Fibroblast of skin of right quadriceps (primary cell): ENCODE data around the gene TNPO3.
"Not testable (repeated sequence)": the region's sequence is repeated elsewhere in the genome, so short reads cannot be mapped to it uniquely, and the experiment has no call there.

Source experiments
- DNase-seq: peaks from one replicate; pipeline ENCODE4 v3.0.0-alpha.2; 2013

Gene TNPO3

DNA sequence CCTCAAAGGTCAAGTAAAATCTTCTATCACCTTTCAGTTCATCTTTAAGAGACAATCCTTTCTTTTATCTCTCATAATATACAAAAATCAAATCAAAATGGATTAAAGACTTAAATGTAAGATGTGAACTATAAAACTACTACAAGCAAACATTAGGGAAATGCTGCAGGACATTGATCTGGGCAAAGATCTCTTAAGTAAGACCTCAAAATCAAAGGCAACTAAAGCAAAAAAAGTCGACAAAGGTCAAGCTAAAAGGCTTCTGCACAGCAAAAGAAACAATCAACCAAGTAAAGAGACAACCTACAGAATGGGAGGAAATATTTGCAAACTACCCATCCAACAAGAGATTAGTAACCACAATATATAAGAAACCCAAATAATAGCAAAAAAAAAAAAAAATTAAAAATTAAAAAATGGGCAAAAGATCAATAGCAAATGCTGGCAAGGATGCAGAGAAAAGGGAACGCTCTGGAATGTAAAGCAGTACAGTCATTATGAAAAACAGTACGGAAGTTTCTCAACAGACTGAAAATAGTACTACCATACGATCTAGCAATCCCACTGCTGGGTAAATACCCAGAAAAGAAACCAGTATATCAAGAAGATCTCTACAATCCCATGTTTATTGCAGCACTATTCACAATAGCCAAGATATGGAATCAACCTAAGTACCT is 41.7 kb downstream of the TNPO3 start:
- no peak for DNase-seq

- no peak for DNase-seq
Observed at GRCh38 chr7:129012641-129013040, 42.3 kb downstream of the TNPO3 start.

- DNase-seq, result no peak
Observed at GRCh38 chr7:129010075-129010474, 44.8 kb downstream of the TNPO3 start.

GRCh38 chr7:129009437-129009836 is 45.5 kb downstream of the TNPO3 start:
- DNase-seq, result no peak

DNA sequence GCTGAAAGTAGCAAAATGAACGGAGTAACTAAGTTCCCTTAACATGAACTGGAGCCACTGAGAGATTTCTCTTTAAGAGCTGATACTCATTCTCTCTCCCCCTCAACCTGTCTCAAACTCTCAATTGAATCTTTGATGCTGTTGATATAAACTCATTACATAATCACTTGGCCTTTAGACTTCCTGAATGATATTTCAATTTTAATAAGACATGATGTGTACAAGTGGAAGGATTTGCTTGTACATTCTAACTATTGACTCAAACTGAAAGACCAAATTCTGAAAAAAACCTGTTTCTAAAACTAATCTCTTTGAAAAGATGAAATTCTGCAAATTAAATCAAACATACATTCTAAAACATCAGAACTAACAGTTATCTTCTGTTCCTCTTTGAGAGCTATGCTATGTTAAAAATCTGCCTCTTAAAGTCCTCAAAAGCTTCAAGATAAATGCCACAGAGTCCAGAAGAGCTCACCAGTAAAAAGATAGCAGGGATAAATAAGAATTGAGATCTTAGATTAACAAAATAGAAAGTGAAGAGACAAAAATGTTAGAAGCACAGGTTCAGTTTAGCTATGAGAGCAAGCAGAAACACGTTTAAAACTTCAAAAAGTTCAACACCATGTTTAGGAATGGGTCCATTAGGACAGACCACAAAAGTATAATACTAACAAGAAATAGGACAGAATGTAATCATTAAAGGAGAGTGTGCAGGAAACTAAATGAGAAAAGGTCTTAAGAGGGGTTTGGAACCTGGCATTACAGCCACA is 46.1 kb downstream of the TNPO3 start:
- no peak for DNase-seq

DNA sequence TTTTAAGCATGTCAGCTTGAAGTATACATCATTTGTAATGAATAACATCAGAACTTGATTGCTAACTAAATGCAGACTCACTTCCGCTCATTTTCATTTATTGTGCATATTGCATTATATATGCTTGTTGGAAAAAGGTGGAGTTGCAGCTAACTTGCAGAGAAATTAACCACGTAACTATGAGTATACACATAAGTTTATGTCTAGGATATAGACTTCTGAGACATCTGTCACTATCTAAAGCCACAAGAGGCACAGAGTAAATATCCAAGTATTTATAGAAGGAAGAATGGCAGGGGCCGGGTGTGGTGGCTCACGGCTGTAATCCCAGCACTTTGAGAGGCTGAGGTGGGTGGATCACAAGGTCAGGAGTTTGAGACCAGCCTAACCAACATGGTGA is 47.3 kb downstream of the TNPO3 start:
- DNase-seq, result no peak

DNA sequence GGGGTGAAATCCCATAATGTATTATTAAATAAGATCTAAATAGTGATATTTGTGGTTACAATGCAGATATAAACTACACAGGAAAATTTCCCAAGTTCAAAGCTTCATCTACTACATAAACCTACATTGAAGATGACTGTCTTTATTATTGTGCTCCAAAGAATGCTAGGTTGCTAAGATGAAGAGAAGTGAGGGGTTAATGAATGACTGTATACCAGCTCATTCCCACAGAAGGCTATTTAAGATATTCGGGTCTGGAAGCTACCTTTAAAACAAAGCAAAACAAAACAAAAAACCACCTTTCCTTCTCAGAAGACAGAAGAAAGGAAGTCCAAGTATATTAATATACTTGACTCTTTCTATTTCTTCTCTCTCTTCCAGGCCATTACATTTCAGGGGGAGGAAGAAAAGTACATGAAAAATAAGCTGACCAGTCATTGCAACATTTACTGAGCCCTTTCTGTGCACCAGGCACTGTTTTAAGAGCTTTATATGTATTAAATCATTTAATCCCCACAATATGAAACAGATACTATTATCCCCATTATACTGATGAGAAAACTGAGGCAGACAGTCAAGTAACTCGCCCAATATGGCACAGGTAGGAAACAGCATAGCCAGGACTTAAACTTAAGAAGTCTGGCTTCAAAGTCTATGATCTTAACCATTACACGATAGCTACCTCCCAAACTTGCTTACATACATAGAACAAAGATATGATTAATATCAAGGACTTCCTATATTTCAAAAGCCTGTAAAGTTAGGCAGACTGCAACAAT is 48.1 kb downstream of the TNPO3 start:
- DNase-seq, result no peak

GRCh38 chr7:129005186-129005585 is 49.7 kb downstream of the TNPO3 start:
- DNase-seq, result no peak

GRCh38 chr7:128997181-128997580 is 57.7 kb downstream of the TNPO3 start:
- no peak for DNase-seq

DNA sequence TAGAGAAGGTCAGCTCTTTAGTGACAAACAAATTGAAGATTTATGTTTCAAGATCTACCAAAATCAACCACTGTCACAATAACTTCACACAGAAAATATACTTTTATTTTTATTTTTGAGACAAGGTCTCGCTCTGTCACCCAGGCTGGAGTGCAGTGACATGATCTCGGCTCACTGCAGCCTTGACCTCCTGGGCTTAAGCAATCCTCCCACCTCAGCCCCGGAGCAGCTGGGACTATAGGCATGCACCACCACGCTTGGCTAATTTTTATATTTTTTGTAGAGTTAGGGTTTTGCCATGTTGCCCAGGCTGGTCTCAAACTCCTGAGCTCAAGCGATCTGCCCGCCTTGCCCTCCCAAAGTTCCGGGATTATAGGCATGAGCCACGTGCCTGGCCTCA is 60.4 kb downstream of the TNPO3 start:
- not testable (repeated sequence) for DNase-seq

DNA sequence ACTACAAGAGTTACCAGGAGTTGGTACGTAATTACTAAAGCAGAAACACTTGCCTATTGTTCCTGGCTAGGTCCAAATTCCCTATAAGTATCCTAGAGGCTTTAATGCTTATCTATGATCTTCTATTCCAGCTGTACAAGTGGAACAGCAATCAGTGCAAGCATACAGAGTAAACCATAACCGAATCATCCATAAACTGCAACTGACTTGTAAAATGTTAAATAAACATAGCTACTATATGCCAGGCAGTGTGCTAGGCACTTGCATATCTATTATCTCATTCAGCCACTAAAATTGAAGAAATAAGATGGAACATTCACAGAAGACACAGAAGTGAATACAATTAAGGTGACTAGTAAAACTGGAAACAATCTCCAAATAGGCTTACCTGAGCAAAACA is 61.5 kb downstream of the TNPO3 start:
- DNase-seq, result no peak

- DNase-seq, result no peak
Observed at GRCh38 chr7:128989961-128990360, 65.0 kb downstream of the TNPO3 start.

DNA sequence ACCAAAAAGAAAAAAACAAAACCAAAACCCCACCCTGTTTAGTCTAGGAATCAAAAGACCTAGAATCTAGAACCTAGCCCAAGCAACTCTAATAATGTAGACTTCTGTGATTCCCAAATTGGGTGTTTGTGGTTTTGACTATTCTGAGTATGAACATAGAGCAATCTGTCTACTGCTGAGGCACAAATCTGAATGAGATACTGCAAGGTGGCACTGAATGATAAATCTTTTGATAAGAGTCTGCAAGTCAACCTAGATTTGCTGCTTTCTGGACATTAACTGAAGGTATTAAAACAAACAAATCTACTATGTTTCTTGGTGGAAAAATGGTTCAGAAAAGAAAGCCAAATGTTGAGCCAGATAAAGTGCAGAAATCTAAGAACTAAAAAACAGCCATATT is 66.5 kb downstream of the TNPO3 start:
- no peak for DNase-seq

DNA sequence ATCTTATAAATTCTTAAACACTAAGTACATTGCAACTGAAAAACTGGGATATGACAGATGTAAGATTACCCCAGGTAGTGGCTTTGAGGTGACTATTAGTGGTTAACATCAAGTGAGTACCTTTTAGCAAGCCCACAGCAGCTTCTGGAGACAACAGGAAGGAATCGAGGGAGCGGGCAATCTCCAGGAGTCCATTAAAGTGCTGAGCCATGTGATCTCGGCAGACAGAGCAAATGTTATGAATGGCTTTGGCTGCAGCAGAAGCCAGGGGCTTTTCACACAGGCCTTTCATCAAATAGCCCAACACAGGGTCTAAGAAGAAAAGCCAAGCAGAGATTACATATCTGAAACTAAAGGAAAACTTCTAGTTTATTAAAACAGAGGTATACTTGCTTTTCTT is 68.3 kb downstream of the TNPO3 start:
- no peak for DNase-seq

DNA sequence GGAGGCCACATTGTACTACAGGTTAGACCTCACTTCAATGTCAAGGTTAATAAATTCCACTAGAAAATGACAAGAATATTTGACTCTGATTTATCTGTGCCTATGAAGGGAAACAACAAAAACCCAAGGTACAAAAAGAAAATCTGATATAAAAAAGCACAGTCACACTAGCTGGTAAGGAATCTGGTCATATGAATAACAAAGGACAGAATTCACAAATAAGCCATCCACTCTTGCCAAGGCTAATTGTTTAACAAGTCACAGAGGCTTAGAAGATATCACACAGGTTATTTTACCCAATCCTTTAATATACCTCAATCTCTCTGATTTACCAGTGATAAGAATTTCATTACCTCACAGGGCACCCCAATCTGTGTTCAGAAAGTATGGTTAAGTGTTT is 69.3 kb downstream of the TNPO3 start:
- no peak for DNase-seq

- DNase-seq, result no peak
Observed at GRCh38 chr7:128982105-128982504, 72.8 kb downstream of the TNPO3 start.

GRCh38 chr7:128974241-128974934 is 80.5 kb downstream of the TNPO3 start:
- no peak for DNase-seq

GRCh38 chr7:128968624-128969023 is 86.3 kb downstream of the TNPO3 start:
- no peak for DNase-seq

- no peak for DNase-seq
Observed at GRCh38 chr7:128963327-128963757, 91.6 kb downstream of the TNPO3 start.

- no peak for DNase-seq
Observed at GRCh38 chr7:128962899-128963298, 92.0 kb downstream of the TNPO3 start.

DNA sequence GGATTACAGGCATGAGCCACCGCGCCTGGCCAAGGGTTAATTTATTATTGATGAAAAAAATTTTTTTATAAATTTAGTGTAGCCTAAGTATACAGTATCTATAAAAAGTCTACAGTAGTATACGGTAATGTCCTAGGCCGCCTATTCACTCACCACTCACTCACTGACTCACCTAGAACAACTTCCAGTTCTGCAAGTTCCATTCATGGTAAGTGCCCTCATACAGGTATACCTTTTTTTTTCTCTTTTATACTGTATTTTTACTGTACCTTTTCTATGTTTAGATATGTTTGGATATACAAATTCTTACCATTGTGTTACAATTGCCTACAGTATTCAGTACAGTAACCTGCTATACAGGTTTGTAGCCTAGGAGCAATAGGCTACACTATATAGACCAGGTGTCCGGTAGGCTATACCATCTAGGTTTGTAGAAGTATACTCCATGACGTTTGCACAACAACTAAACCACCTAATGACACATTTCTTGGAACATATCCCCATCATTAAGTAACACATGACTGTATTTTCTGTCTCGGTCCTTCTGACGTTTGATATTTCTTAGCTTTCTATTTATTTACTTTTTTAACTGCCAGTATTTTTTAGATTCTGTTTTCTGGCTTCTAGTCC is 93.8 kb downstream of the TNPO3 start:
- no peak for DNase-seq

GRCh38 chr7:128959296-128959695 is 95.6 kb downstream of the TNPO3 start:
- no peak for DNase-seq

GRCh38 chr7:128955981-128956380 is 98.9 kb downstream of the TNPO3 start:
- no peak for DNase-seq
